IMR-90 (cell line): ENCODE measurements around the gene LRPPRC. TPM values are rescaled to one million over a fixed set of nuclear protein-coding genes. Genes with fewer than 3 reads are reported as not detected.

Experiments used
- ATAC-seq: fragments of 200-7000 bp; cut with Tn5 transposase; 2 replicates; pipeline ENCODE4 v1.9.1; 2020; ENCODE audit warnings: low read depth, mild to moderate bottlenecking, moderate library complexity
- BruUV-seq: library from RNA; stranded (reverse); fragments of 400-500 nt; replicated peaks from 2 replicates; lab custom pipeline; 2021; lab: Mats Ljungman, UMichigan
- CTCF ChIA-PET: fragments of 300-600 bp; formaldehyde crosslinking; extraction: SDS; loops from one replicate; lab custom pipeline; 2021; ENCODE audit warnings: antibody characterized with exemption; lab: Yijun Ruan, JAX
- POLR2A ChIA-PET: fragments of 300-600 bp; sonication (Branson Sonifier 250); formaldehyde crosslinking; loops from one replicate; lab custom pipeline; 2022; ENCODE audit warnings: antibody characterized with exemption; ENCODE audit not compliant: unreplicated experiment; lab: Charles Lee
- DNase-seq: peaks from one replicate; pipeline ENCODE4 v3.0.0; 2013
- H2AFZ ChIP-seq: replicated peaks from 2 replicates; pipeline ENCODE3; 2013; ENCODE audit warnings: low read length, mild to moderate bottlenecking; ENCODE audit not compliant: poor library complexity
- H2AK5ac ChIP-seq: 2 replicates; pipeline ENCODE4 v1.6.1; 2013; ENCODE audit warnings: low read depth, low read length, inconsistent platforms
- H2AK9ac ChIP-seq: replicated peaks from 2 replicates; pipeline ENCODE3; 2013; ENCODE audit warnings: mild to moderate bottlenecking, low read depth, low read length, moderate library complexity; ENCODE audit not compliant: poor library complexity
- H2BK120ac ChIP-seq: 2 replicates; pipeline ENCODE4 v1.6.1; 2013; ENCODE audit warnings: low read depth, low read length, inconsistent platforms
- H2BK15ac ChIP-seq: 3 replicates; pipeline ENCODE4 v1.6.1; 2013; ENCODE audit warnings: low read depth, low read length, inconsistent platforms
- H2BK20ac ChIP-seq: 2 replicates; pipeline ENCODE4 v1.6.1; 2013; ENCODE audit warnings: low read depth, mild to moderate bottlenecking, inconsistent platforms, low read length, moderate library complexity
- H2BK5ac ChIP-seq: 2 replicates; pipeline ENCODE4 v1.6.1; 2013; ENCODE audit warnings: mild to moderate bottlenecking, low read depth, low read length, inconsistent platforms; ENCODE audit not compliant: poor library complexity, severe bottlenecking
- H3K14ac ChIP-seq: replicated peaks from 2 replicates; pipeline ENCODE4 v1.6.1; 2013; ENCODE audit warnings: low read depth, low read length, inconsistent platforms
- H3K18ac ChIP-seq: 2 replicates; pipeline ENCODE4 v1.6.1; 2013; ENCODE audit warnings: low read depth, low read length, control low read depth
- H3K23ac ChIP-seq: 2 replicates; pipeline ENCODE4 v1.6.1; 2013; ENCODE audit warnings: low read depth, low read length, inconsistent platforms
- H3K27ac ChIP-seq: 2 replicates; pipeline ENCODE4 v1.5.1; 2013; ENCODE audit warnings: mild to moderate bottlenecking, control low read depth, low read length; ENCODE audit not compliant: insufficient read depth
- H3K27me3 ChIP-seq: 2 replicates; pipeline ENCODE4 v1.6.1; 2013; ENCODE audit warnings: low read length; ENCODE audit not compliant: control insufficient read depth, insufficient read depth
- H3K36me3 ChIP-seq: 2 replicates; pipeline ENCODE4 v1.6.1; 2013; ENCODE audit warnings: low read length, mixed read lengths; ENCODE audit not compliant: control insufficient read depth, insufficient read depth
- H3K4ac ChIP-seq: 2 replicates; pipeline ENCODE4 v1.6.1; 2013; ENCODE audit warnings: low read depth, low read length, inconsistent platforms
- H3K4me1 ChIP-seq: 2 replicates; pipeline ENCODE4 v1.6.1; 2013; ENCODE audit warnings: low read length, mixed read lengths; ENCODE audit not compliant: control insufficient read depth, insufficient read depth
- H3K4me2 ChIP-seq: 2 replicates; pipeline ENCODE4 v1.6.1; 2013; ENCODE audit warnings: low read depth, mild to moderate bottlenecking, control low read depth, low read length, moderate library complexity
- H3K4me3 ChIP-seq: 2 replicates; pipeline ENCODE4 v1.5.1; 2013; ENCODE audit warnings: low read depth, mild to moderate bottlenecking, control low read depth, low read length, moderate library complexity; ENCODE audit not compliant: insufficient read depth
- H3K56ac ChIP-seq: 2 replicates; pipeline ENCODE4 v1.6.1; 2013; ENCODE audit warnings: low read length, inconsistent platforms; ENCODE audit not compliant: insufficient read depth; ENCODE audit errors: extremely low read depth
- H3K79me1 ChIP-seq, 2 experiments: 2 replicates each; pipeline ENCODE4 v1.6.1; 2013; ENCODE audit warnings: low read length in 2 of 2, inconsistent platforms in 1 of 2, low read depth in 1 of 2
- H3K9ac ChIP-seq: 2 replicates; pipeline ENCODE4 v1.6.1; 2013; ENCODE audit warnings: low read depth, low read length, control low read depth
- H3K9me1 ChIP-seq: 2 replicates; pipeline ENCODE4 v1.6.1; 2013; ENCODE audit warnings: low read length, inconsistent platforms; ENCODE audit not compliant: insufficient read depth
- H3K9me3 ChIP-seq: 2 replicates; pipeline ENCODE4 v1.6.1; 2013; ENCODE audit warnings: low read length; ENCODE audit not compliant: control insufficient read depth, insufficient read depth
- H4K20me1 ChIP-seq: 2 replicates; pipeline ENCODE4 v1.6.1; 2013; ENCODE audit warnings: low read length, inconsistent platforms; ENCODE audit not compliant: insufficient read depth
- H4K5ac ChIP-seq: 2 replicates; pipeline ENCODE4 v1.6.1; 2013; ENCODE audit warnings: mild to moderate bottlenecking, low read depth, low read length, control low read depth
- H4K8ac ChIP-seq, 2 experiments: 2 replicates each; pipeline ENCODE4 v1.6.1; 2013; ENCODE audit warnings: low read depth in 2 of 2, low read length in 2 of 2, control low read depth in 1 of 2, inconsistent platforms in 1 of 2
- H4K91ac ChIP-seq: 2 replicates; pipeline ENCODE4 v1.6.1; 2013; ENCODE audit warnings: low read depth, low read length, inconsistent platforms; ENCODE audit not compliant: insufficient read depth
- BHLHE40 ChIP-seq: fragments of 150-350 bp; IDR thresholded peaks from 2 replicates; pipeline ENCODE4 v1.6.1; 2016; ENCODE audit warnings: mild to moderate bottlenecking, low read depth, low read length
- CEBPB ChIP-seq: IDR thresholded peaks from 2 replicates; pipeline ENCODE4 v1.6.1; 2012; ENCODE audit warnings: low read depth, low read length, improper control_type of control experiment
- CHD1 ChIP-seq: IDR thresholded peaks from 2 replicates; pipeline ENCODE4 v1.6.1; 2012; ENCODE audit warnings: low read depth, low read length, improper control_type of control experiment
- CTCF ChIP-seq: conservative IDR thresholded peaks from 2 replicates; pipeline ENCODE4 v1.5.1; 2012; ENCODE audit warnings: mild to moderate bottlenecking, low read depth, low read length, improper control_type of control experiment
- ELK1 ChIP-seq: fragments of 150-350 bp; IDR thresholded peaks from 2 replicates; pipeline ENCODE4 v1.6.1; 2016; ENCODE audit warnings: low read depth, mild to moderate bottlenecking, low read length, moderate library complexity, borderline replicate concordance
- FOS ChIP-seq: fragments of 150-350 bp; IDR thresholded peaks from 2 replicates; pipeline ENCODE4 v1.6.1; 2016; ENCODE audit warnings: low read depth, low read length
- MAZ ChIP-seq: IDR thresholded peaks from 2 replicates; pipeline ENCODE4 v1.6.1; 2012; ENCODE audit warnings: low read depth, mild to moderate bottlenecking, low read length, improper control_type of control experiment, moderate library complexity, borderline replicate concordance
- MXI1 ChIP-seq: IDR thresholded peaks from 2 replicates; pipeline ENCODE4 v1.6.1; 2012; ENCODE audit warnings: low read depth, mild to moderate bottlenecking, low read length, moderate library complexity, borderline replicate concordance
- NFE2L2 ChIP-seq: fragments of 150-350 bp; IDR thresholded peaks from 2 replicates; pipeline ENCODE4 v1.6.1; 2016; ENCODE audit warnings: low read depth, mild to moderate bottlenecking, low read length
- RAD21 ChIP-seq: IDR thresholded peaks from 2 replicates; pipeline ENCODE4 v1.6.1; 2012; ENCODE audit warnings: low read length, improper control_type of control experiment
- RCOR1 ChIP-seq: IDR thresholded peaks from 2 replicates; pipeline ENCODE4 v1.6.1; 2012; ENCODE audit warnings: mild to moderate bottlenecking, low read length, improper control_type of control experiment; ENCODE audit not compliant: insufficient replicate concordance
- RFX5 ChIP-seq: IDR thresholded peaks from 2 replicates; pipeline ENCODE4 v1.8.0; 2012; ENCODE audit warnings: low read depth, mild to moderate bottlenecking, low read length, moderate library complexity
- SMC3 ChIP-seq: fragments of 150-350 bp; IDR thresholded peaks from 2 replicates; pipeline ENCODE4 v1.6.1; 2016; ENCODE audit warnings: low read depth, mild to moderate bottlenecking, antibody characterized with exemption, low read length, moderate library complexity
- WGBS, 2 experiments: methylation state at CpG; one replicate each; pipeline versions ENCODE4 v1.1.5 to v1.1.7; 2013; ENCODE audit warnings: missing lambda C conversion rate in 2 of 2; ENCODE audit not compliant: insufficient read length in 1 of 2; ENCODE audit errors: extremely low coverage in 2 of 2; 5-methylcytosine and 5-hydroxymethylcytosine counted together
- dilution Hi-C: fragments of 300-500 bp; cut with HindIII; formaldehyde crosslinking; loops from one replicate; pipeline ENCODE4 v1.14.3; 2018; ENCODE audit warnings: low sequenced_read_pairs; ENCODE audit not compliant: unreplicated experiment
- in situ Hi-C: fragments of 300-500 bp; cut with MboI; formaldehyde crosslinking; loops from 3 replicates; pipeline ENCODE4 v1.14.3; 2019; ENCODE audit warnings: low sequenced_read_pairs, inconsistent platforms, mixed read lengths
- intact Hi-C: fragments of 100-400 bp; cut with micrococcal nuclease; formaldehyde crosslinking; loops from 2 replicates; pipeline ENCODE4 v1.10.0; 2022
- polyA plus RNA-seq, 3 experiments: library from polyadenylated mRNA; depleted of rRNA; stranded (reverse); fragments of >200 nt; gene quantifications; 2 replicates each; pipeline ENCODE4 v1.2.3, GENCODE V29; 2012; ENCODE audit warnings: low replicate concordance in 1 of 3
- total RNA-seq: library from RNA; depleted of rRNA; stranded (reverse); fragments of >200 nt; gene quantifications from 2 replicates; pipeline ENCODE4 v1.2.3, GENCODE V29; 2012

The LRPPRC gene
- total and polyA plus RNA-seq, 2 of the 4 experiments (the other 2 are of a cell fraction): 30.4 to 36.0 TPM

GRCh38 chr2:43837831-43838559 is 157.8 kb downstream of the LRPPRC start:
- Histone ChIP-seq H3K4ac (no peak overlapping the region), H2BK120ac (no peak overlapping the region), H4K91ac (no peak overlapping the region), H3K18ac (no peak overlapping the region), H3K27ac (no peak overlapping the region), H3K9ac (no peak overlapping the region), H3K23ac (no peak overlapping the region), H2AK5ac (no peak overlapping the region), H3K27me3 (peaks cover 54% of the 10 kb centered on the region), H2BK5ac (no peak overlapping the region), H3K9me3 (no peaks in the 10 kb centered on the region), H2BK15ac (no peak overlapping the region), H3K14ac (no peak overlapping the region), H3K4me3 (no peak overlapping the region), H2AFZ (no peak overlapping the region), H4K5ac (no peak overlapping the region), H3K36me3 (no peaks in the 10 kb centered on the region), H3K56ac (no peak overlapping the region), H3K4me2 (no peak overlapping the region), H4K8ac (no peak overlapping the region), H3K9me1 (no peaks in the 10 kb centered on the region), H2AK9ac (no peak overlapping the region), H2BK20ac (no peak overlapping the region), H4K20me1 (no peaks in the 10 kb centered on the region), H3K79me1 (no peaks in the 10 kb centered on the region), H3K4me1 (no peaks in the 10 kb centered on the region)
- 80% methylated on average over 8 of the region's 21 CpGs; no CpG with 5 or more reads in 1 of the 2 experiments for WGBS, 2 experiments
- BruUV-seq: no TSS peak
- no peak for DNase-seq
- ATAC-seq: no peak
- TF ChIP-seq CTCF (no peak), ELK1 (no peak), MXI1 (no peak), BHLHE40 (no peak), RAD21 (no peak), FOS (no peak), RCOR1 (no peak), MAZ (no peak), SMC3 (no peak), NFE2L2 (no peak), CEBPB (no peak), RFX5 (no peak), CHD1 (no peak)
- in situ Hi-C loops (no loop called here), intact Hi-C loops (no loop called here), dilution Hi-C loops (no loop called here)
- ChIA-PET CTCF (no interaction called here), POLR2A (no interaction called here)
